Panc1 (cell line): ENCODE results near the gene B4GALNT1.
"Not testable (repeated sequence)": the region's sequence is repeated elsewhere in the genome, so short reads cannot be mapped to it uniquely, and the experiment has no call there.

Source experiments
- CTCF ChIP-seq: fragments of 450-650 bp; IDR thresholded peaks from 2 replicates; pipeline ENCODE4 v1.5.1; 2017; ENCODE audit warnings: mild to moderate bottlenecking
- POLR2AphosphoS5 ChIP-seq: IDR thresholded peaks from 2 replicates; pipeline ENCODE4 v1.6.1; 2012; ENCODE audit warnings: mild to moderate bottlenecking, low read depth, low read length, moderate library complexity
- SIN3A ChIP-seq: IDR thresholded peaks from 2 replicates; pipeline ENCODE4 v1.6.1; 2012; ENCODE audit warnings: low read depth, mild to moderate bottlenecking, low read length, moderate library complexity, borderline replicate concordance; ENCODE audit not compliant: insufficient read depth
- TCF7L2 ChIP-seq: IDR thresholded peaks from 2 replicates; pipeline ENCODE4 v1.6.1; 2011; ENCODE audit warnings: mild to moderate bottlenecking, low read depth, low read length, inconsistent platforms
- TF ChIP-seq, protein P1 (sequence below), 2 experiments: IDR thresholded peaks; 2 replicates each; pipeline ENCODE4 v1.6.1; 2011 to 2012; ENCODE audit warnings: low read depth in 2 of 2, control low read depth in 1 of 2, low read length in 1 of 2, mild to moderate bottlenecking in 1 of 2, moderate library complexity in 1 of 2; ENCODE audit not compliant: insufficient read depth in 1 of 2

- TF ChIP-seq CTCF, POLR2AphosphoS5, SIN3A, TCF7L2: not testable (repeated sequence)
- TF ChIP-seq, protein P1, sequence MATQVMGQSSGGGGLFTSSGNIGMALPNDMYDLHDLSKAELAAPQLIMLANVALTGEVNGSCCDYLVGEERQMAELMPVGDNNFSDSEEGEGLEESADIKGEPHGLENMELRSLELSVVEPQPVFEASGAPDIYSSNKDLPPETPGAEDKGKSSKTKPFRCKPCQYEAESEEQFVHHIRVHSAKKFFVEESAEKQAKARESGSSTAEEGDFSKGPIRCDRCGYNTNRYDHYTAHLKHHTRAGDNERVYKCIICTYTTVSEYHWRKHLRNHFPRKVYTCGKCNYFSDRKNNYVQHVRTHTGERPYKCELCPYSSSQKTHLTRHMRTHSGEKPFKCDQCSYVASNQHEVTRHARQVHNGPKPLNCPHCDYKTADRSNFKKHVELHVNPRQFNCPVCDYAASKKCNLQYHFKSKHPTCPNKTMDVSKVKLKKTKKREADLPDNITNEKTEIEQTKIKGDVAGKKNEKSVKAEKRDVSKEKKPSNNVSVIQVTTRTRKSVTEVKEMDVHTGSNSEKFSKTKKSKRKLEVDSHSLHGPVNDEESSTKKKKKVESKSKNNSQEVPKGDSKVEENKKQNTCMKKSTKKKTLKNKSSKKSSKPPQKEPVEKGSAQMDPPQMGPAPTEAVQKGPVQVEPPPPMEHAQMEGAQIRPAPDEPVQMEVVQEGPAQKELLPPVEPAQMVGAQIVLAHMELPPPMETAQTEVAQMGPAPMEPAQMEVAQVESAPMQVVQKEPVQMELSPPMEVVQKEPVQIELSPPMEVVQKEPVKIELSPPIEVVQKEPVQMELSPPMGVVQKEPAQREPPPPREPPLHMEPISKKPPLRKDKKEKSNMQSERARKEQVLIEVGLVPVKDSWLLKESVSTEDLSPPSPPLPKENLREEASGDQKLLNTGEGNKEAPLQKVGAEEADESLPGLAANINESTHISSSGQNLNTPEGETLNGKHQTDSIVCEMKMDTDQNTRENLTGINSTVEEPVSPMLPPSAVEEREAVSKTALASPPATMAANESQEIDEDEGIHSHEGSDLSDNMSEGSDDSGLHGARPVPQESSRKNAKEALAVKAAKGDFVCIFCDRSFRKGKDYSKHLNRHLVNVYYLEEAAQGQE (IDR thresholded peaks at IDR 0.05; ENCODE audit: insufficient read depth in 1 of 2, low read depth in 2 of 2, low read length in 1 of 2) = not testable (repeated sequence)
Measured at GRCh38 chr12:57677947-57678346, 44.9 kb upstream of the B4GALNT1 start.
